ENCODE results near the gene MAP3K2.

Gene MAP3K2

GRCh38 chr2:127255146-127255545 is 132.6 kb downstream of the MAP3K2 start:
- DNase-seq (ENCODE audit: low read depth, low spot score), result no peak
- ChIA-PET POLR2A (no interaction called here), CTCF (no interaction called here)
- no peak for TF ChIP-seq CTCF (IDR thresholded peaks at IDR 0.05; ENCODE audit: insufficient read depth, low read length, missing control alignments)
- no peak overlapping the region for H3K4me3 ChIP-seq (ENCODE audit: low read depth, low read length)

- TF ChIP-seq CTCF (IDR thresholded peaks at IDR 0.05; ENCODE audit: insufficient read depth, low read length, missing control alignments), result no peak
- H3K4me3 ChIP-seq (ENCODE audit: low read depth, low read length), result no peak overlapping the region
- POLR2A ChIA-PET, result interaction anchor here (0.7 kb wide), 1 partner anchor 21 kb away, joined by 3 read pairs; no protein-coding TSS in a partner anchor
- CTCF ChIA-PET, result no interaction called here
- no peak for DNase-seq (ENCODE audit: low read depth, low spot score)
Observed at GRCh38 chr2:127254386-127254981, 133.3 kb downstream of the MAP3K2 start.

Measured in AG04449 (cell line).